ENCODE results near the gene ACSL1.

The ACSL1 gene

DNA sequence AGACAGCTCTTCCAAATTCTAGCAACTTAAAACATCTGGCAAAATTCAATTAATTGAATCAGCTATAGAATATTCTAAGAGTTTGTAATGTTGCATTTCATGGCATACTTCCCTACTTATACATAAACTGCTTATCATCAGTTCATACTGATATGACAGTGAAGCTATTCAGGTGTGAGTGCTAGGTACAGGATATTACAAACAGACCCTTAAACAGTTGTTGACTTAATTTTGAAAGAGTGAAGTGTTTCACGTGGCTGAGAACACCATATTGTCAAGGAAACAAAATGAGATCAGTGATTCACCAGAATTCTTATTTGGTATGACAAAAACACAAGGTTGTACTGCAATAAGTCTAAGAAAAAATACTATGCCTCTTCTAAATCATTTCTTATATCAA is 119.3 kb downstream of the ACSL1 start:
- DNase-seq, result no peak

DNA sequence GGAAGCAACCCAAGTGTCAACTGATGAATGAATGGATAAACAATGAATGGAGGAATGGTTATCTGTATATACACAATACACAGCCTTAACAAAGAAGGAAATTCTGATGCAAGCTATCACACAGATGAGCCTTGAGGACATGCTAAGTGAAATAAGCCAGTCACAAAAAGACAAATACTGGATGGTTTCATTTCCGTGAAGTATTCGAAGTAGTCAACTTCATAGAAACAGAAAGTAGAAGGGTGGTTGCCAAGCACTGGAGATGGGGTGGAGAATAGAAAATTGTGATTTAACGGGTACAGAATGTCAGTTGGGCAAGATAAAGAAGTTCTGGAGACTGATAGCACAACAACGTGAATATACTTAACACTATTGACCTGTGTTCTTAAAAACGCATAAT is 120.1 kb downstream of the ACSL1 start:
- no peak for DNase-seq
